Nephron (organoid): Measurements from ENCODE around the gene REPIN1.

Source experiments
- H3K27ac Mint-ChIP-seq, 3 experiments: 2 replicates each; pipeline ENCODE4 v1.8.0; 2020; ENCODE audit warnings: mixed read lengths in 3 of 3, mild to moderate bottlenecking in 2 of 3, moderate library complexity in 1 of 3
- H3K27me3 Mint-ChIP-seq: 2 replicates; pipeline ENCODE4 v1.8.0; 2021; ENCODE audit warnings: low read depth, mild to moderate bottlenecking, moderate library complexity, mixed read lengths
- H3K36me3 Mint-ChIP-seq: 2 replicates; pipeline ENCODE4 v1.8.0; 2020; ENCODE audit warnings: low read depth, mixed read lengths
- H3K4me1 Mint-ChIP-seq: 2 replicates; pipeline ENCODE4 v1.8.0; 2020; ENCODE audit warnings: mixed read lengths
- H3K4me3 Mint-ChIP-seq, 3 experiments: 2 replicates each; pipeline ENCODE4 v1.8.0; 2020; ENCODE audit warnings: mild to moderate bottlenecking in 3 of 3, mixed read lengths in 3 of 3, moderate library complexity in 2 of 3
- H3K9me3 Mint-ChIP-seq: 2 replicates; pipeline ENCODE4 v1.8.0; 2020; ENCODE audit warnings: mixed read lengths
- CTCF ChIP-seq, 3 experiments: fragments of 200-600 bp; sonication (generic); IDR thresholded peaks; one replicate each; pipeline ENCODE4 v1.5.0; 2021; ENCODE audit warnings: antibody characterized with exemption in 3 of 3; ENCODE audit not compliant: unreplicated experiment in 3 of 3

Gene REPIN1

DNA sequence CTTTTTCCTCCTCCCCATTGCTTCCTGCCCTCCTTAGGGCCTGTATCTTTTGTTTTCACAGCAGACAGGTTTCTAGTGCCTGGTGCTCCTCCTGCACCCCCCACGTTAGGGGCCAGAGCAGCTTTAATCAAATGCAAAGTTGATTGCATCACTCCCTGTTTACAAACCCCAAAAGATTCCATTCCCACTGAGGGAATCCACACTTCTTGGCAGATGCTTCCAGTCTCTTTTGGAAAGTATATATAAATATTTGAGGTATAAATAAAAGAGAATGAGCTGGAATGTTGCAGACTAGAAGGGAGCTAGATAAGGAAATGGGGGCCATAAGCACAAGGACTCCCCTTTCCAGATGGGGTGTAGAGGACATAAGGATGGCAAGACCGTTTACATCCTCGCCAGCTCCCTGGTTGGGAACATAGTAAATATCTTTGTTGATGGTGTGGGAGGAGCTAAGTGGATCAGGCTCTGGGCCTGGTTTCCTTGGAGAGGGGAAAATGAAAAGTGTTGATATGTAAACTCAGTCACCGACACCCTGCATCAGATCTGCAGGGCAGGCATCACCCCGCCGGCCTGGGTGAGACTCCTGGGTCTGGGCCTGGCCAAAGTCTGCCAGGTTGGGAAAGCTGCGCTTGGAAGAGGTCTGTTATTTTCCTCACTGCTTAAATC, 33.4 kb upstream of the REPIN1 start:
- H3K27me3 Mint-ChIP-seq: peaks cover 13% of the 10 kb centered on the region
- peak overlapping the region in 1 of 3 experiments; percentile 68 for H3K4me3 Mint-ChIP-seq
- peak overlapping the region in 2 of 3 experiments; percentile 71 to 79 for H3K27ac Mint-ChIP-seq
- TF ChIP-seq CTCF (IDR thresholded peaks at IDR 0.05; ENCODE audit: unreplicated experiment in 3 of 3): no peak
- H3K9me3 Mint-ChIP-seq: no peaks in the 10 kb centered on the region
- H3K36me3 Mint-ChIP-seq: no peaks in the 10 kb centered on the region
- peaks cover 42% of the 10 kb centered on the region for H3K4me1 Mint-ChIP-seq

DNA sequence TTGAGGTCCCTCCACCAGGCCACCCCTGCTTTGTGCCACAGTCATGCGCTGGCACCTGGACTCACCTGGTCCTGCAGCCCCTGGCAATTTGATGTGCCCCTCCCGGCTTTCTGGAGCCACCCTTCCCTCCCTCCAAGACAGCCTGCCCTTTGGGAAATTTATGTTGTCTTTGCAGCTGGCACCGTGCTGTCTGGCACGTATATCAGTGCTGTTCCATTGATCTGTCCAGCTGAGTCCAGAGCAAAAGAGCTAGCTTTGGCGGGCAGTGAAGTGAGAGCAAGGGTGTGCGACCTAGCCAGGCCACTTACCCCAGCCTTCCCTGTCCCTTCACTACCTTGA, 32.9 kb upstream of the REPIN1 start:
- Mint-ChIP-seq H3K27ac (peak overlapping the region in 2 of 3 experiments; percentile 6 to 79), H3K9me3 (no peaks in the 10 kb centered on the region), H3K4me1 (peaks cover 43% of the 10 kb centered on the region), H3K4me3 (no peak overlapping the region), H3K27me3 (peaks cover 13% of the 10 kb centered on the region), H3K36me3 (no peaks in the 10 kb centered on the region)
- TF ChIP-seq CTCF (IDR thresholded peaks at IDR 0.05; ENCODE audit: unreplicated experiment in 3 of 3): no peak

DNA sequence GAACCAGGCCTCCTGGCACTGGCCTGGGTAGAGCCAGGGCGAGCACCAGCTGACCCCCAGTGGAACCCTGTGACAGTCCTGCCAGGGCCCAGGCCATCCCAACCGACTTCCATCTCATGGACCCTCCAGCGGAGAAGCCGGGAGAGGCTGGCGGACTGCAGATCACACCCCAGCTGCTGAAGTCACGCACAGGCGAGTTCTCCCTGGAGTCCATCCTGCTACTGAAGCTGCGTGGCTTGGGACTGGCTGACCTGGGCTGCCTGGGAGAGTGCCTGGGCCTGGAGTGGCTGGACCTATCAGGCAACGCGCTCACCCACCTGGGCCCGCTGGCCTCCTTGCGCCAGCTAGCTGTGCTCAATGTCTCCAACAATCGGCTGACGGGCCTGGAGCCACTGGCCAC, 31.9 kb upstream of the REPIN1 start:
- peaks cover 13% of the 10 kb centered on the region for H3K27me3 Mint-ChIP-seq
- H3K36me3 Mint-ChIP-seq: no peaks in the 10 kb centered on the region
- no peak for TF ChIP-seq CTCF (IDR thresholded peaks at IDR 0.05; ENCODE audit: unreplicated experiment in 3 of 3)
- no peak overlapping the region for H3K4me3 Mint-ChIP-seq
- H3K4me1 Mint-ChIP-seq: peaks cover 47% of the 10 kb centered on the region
- no peaks in the 10 kb centered on the region for H3K9me3 Mint-ChIP-seq
- H3K27ac Mint-ChIP-seq: no peak overlapping the region

GRCh38 chr7:150337179-150337578, 31.4 kb upstream of the REPIN1 start:
- peaks cover 51% of the 10 kb centered on the region for H3K4me1 Mint-ChIP-seq
- H3K9me3 Mint-ChIP-seq: no peaks in the 10 kb centered on the region
- no peaks in the 10 kb centered on the region for H3K36me3 Mint-ChIP-seq
- no peak overlapping the region for H3K4me3 Mint-ChIP-seq
- TF ChIP-seq CTCF (IDR thresholded peaks at IDR 0.05; ENCODE audit: unreplicated experiment in 3 of 3): no peak
- peaks cover 17% of the 10 kb centered on the region for H3K27me3 Mint-ChIP-seq
- H3K27ac Mint-ChIP-seq: no peak overlapping the region

- Mint-ChIP-seq H3K4me1 (peaks cover 54% of the 10 kb centered on the region), H3K9me3 (no peaks in the 10 kb centered on the region), H3K27ac (peak overlapping the region in 2 of 3 experiments; percentile 15 to 31), H3K27me3 (peaks cover 22% of the 10 kb centered on the region), H3K36me3 (no peaks in the 10 kb centered on the region), H3K4me3 (peak overlapping the region in 1 of 3 experiments; percentile 53)
- no peak for TF ChIP-seq CTCF (IDR thresholded peaks at IDR 0.05; ENCODE audit: unreplicated experiment in 3 of 3)
Measured at GRCh38 chr7:150337659-150338081, 31.0 kb upstream of the REPIN1 start.
